ENCODE results near the gene PAN3. TPM values are rescaled to one million over a fixed set of nuclear protein-coding genes. Genes with fewer than 3 reads are reported as not detected.

Gene PAN3
- total RNA-seq, 1 donor from 2014 or later, result 33.9 TPM

DNA sequence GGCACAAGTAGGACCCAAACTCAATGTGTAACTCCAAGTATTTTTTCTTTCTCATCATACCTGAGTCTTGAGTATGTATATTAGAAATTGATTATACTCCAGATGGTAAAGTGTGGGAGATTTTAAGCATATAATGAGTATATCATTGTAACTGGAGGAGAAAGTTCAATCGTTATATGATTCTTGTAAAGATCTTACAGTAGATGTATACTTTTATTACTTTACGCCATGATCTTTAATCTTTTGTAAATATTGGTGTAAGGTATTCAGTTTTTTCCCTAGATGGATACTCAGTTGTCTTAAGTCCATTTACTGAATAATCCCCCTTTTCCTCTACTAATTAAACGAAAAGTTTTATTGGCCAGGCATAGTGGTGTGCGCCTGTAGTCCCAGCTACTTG lies 25.2 kb downstream of the PAN3 start:
- no peaks in the 10 kb centered on the region for H3K27me3 ChIP-seq (ENCODE audit: control insufficient read depth in 3 of 3, insufficient read depth in 3 of 3, low read length in 3 of 3)

DNA sequence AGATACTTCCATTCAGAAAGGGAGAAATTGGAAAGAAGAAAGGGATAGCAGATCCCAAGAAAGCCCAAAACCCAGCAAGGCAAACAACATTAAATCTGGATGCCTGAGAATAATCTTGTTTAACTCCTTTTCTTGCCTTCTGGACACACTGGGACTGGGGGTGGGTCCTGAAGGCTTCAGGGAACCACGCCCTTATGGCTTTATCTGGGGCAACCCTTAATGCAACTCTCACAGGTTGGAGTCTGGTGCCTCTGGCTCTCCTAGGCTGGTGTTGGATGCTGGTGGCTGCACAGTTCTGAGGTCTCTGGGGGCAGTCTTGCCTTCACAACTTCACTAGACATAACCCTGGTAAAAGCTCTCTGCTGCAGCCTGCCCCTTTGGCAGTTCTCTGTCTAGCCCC lies 27.9 kb downstream of the PAN3 start:
- no peaks in the 10 kb centered on the region for H3K27me3 ChIP-seq (ENCODE audit: control insufficient read depth in 3 of 3, insufficient read depth in 3 of 3, low read length in 3 of 3)
- no peaks in the 10 kb centered on the region for H3K9me3 ChIP-seq (ENCODE audit: control insufficient read depth in 3 of 3, low read length in 3 of 3)
- H3K27ac ChIP-seq (ENCODE audit: low read depth, low read length), result no peak overlapping the region
- no peaks in the 10 kb centered on the region for H3K36me3 ChIP-seq (ENCODE audit: control insufficient read depth in 3 of 3, insufficient read depth in 3 of 3, low read length in 3 of 3)
- H3K9ac ChIP-seq (ENCODE audit: low read depth in 1 of 3, low read length in 3 of 3), result no peak overlapping the region
- H3K4me3 ChIP-seq (ENCODE audit: low read length in 3 of 3), result no peak overlapping the region
- peaks cover 4 to 8% (median 5%) of the 10 kb centered on the region in 3 donors for H3K4me1 ChIP-seq (ENCODE audit: control insufficient read depth in 3 of 3, insufficient read depth in 3 of 3, low read length in 3 of 3)

More for the DNA sequence above, 25.2 kb downstream of the PAN3 start:
- H3K36me3 ChIP-seq (ENCODE audit: control insufficient read depth in 3 of 3, insufficient read depth in 3 of 3, low read length in 3 of 3), result no peaks in the 10 kb centered on the region
- no peaks in the 10 kb centered on the region for H3K9me3 ChIP-seq (ENCODE audit: control insufficient read depth in 3 of 3, low read length in 3 of 3)
- no peak overlapping the region for H3K4me3 ChIP-seq (ENCODE audit: low read length in 3 of 3)
- H3K9ac ChIP-seq (ENCODE audit: low read depth in 1 of 3, low read length in 3 of 3), result no peak overlapping the region
- no peak overlapping the region for H3K27ac ChIP-seq (ENCODE audit: low read depth, low read length)
- peaks cover 6 to 10% (median 7%) of the 10 kb centered on the region in 3 donors for H3K4me1 ChIP-seq (ENCODE audit: control insufficient read depth in 3 of 3, insufficient read depth in 3 of 3, low read length in 3 of 3)

DNA sequence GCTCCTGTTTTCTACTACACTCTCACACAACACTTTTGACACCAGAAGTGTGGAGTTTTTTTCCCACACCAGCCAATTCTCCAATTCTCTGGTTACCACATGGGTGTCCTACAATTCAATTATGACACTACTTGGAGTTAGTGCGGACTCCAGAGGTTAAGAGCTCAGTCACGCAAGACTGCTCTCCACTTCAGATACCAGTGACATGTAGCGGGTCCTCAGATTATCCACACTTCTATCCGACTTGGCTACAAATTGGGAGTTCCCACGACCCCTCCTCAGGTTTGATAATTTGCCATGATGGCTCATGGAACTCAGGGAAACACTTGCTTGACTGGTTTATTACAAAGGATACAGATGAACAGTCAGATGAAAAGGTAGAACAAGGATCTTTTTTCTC lies 32.9 kb downstream of the PAN3 start:
- Histone ChIP-seq H3K9ac (ENCODE audit: low read depth in 1 of 3, low read length in 3 of 3) (no peak overlapping the region), H3K9me3 (ENCODE audit: control insufficient read depth in 3 of 3, low read length in 3 of 3) (no peaks in the 10 kb centered on the region), H3K4me1 (ENCODE audit: control insufficient read depth in 3 of 3, insufficient read depth in 3 of 3, low read length in 3 of 3) (no peaks in the 10 kb centered on the region), H3K4me3 (ENCODE audit: low read length in 3 of 3) (no peak overlapping the region), H3K36me3 (ENCODE audit: control insufficient read depth in 3 of 3, insufficient read depth in 3 of 3, low read length in 3 of 3) (peaks cover 0 to 4% (median 2%) of the 10 kb centered on the region in 3 donors), H3K27me3 (ENCODE audit: control insufficient read depth in 3 of 3, insufficient read depth in 3 of 3, low read length in 3 of 3) (no peaks in the 10 kb centered on the region), H3K27ac (ENCODE audit: low read depth, low read length) (no peak overlapping the region)

DNA sequence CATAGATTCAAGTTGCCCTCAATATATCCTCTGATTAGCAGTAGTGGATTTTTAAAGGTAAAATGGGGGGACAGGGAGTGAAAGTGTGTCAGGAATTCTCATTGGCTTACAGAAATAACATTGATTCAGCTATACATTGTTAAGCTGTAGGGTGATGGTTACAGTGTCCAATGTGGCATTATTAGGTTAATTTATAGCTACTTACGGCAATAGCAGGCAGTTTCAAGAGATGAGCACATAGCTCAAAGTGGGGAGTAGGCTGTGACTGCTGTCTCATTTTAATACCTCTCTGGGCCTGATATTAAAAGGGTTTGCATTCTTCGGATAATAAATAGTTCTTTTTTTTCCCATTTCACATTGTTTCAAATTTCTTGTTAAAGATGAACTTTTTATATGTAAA lies 34.6 kb downstream of the PAN3 start:
- no peak overlapping the region for H3K9ac ChIP-seq (ENCODE audit: low read depth in 1 of 3, low read length in 3 of 3)
- H3K27me3 ChIP-seq (ENCODE audit: control insufficient read depth in 3 of 3, insufficient read depth in 3 of 3, low read length in 3 of 3), result no peaks in the 10 kb centered on the region
- H3K4me3 ChIP-seq (ENCODE audit: low read length in 3 of 3), result no peak overlapping the region
- H3K4me1 ChIP-seq (ENCODE audit: control insufficient read depth in 3 of 3, insufficient read depth in 3 of 3, low read length in 3 of 3), result no peaks in the 10 kb centered on the region
- H3K27ac ChIP-seq (ENCODE audit: low read depth, low read length), result no peak overlapping the region
- H3K36me3 ChIP-seq (ENCODE audit: control insufficient read depth in 3 of 3, insufficient read depth in 3 of 3, low read length in 3 of 3), result peaks cover 0 to 7% (median 6%) of the 10 kb centered on the region in 3 donors
- H3K9me3 ChIP-seq (ENCODE audit: control insufficient read depth in 3 of 3, low read length in 3 of 3), result no peaks in the 10 kb centered on the region

DNA sequence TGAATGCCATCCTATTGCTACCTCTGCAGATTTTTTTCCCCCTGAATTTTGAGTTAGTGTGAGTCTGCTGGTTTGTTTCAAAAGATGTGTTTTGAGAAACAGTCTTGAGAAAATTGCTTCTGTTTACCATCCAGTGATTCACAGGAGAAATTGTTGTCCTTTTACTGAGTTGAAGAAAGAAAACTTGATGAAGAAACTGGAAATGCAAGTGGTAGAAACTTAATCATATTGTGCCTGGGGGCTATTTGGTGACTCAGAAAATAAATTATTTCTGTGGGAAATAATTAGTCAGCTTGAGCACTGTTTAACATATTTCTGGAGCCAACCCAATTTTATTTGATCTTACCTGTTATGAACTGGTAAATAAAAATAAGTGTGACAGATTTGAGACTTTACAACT lies 35.4 kb downstream of the PAN3 start:
- Histone ChIP-seq H3K27ac (ENCODE audit: low read depth, low read length) (no peak overlapping the region), H3K9ac (ENCODE audit: low read depth in 1 of 3, low read length in 3 of 3) (no peak overlapping the region), H3K9me3 (ENCODE audit: control insufficient read depth in 3 of 3, low read length in 3 of 3) (no peaks in the 10 kb centered on the region), H3K36me3 (ENCODE audit: control insufficient read depth in 3 of 3, insufficient read depth in 3 of 3, low read length in 3 of 3) (peaks cover 0 to 7% (median 6%) of the 10 kb centered on the region in 3 donors), H3K4me1 (ENCODE audit: control insufficient read depth in 3 of 3, insufficient read depth in 3 of 3, low read length in 3 of 3) (no peaks in the 10 kb centered on the region), H3K4me3 (ENCODE audit: low read length in 3 of 3) (no peak overlapping the region), H3K27me3 (ENCODE audit: control insufficient read depth in 3 of 3, insufficient read depth in 3 of 3, low read length in 3 of 3) (no peaks in the 10 kb centered on the region)

DNA sequence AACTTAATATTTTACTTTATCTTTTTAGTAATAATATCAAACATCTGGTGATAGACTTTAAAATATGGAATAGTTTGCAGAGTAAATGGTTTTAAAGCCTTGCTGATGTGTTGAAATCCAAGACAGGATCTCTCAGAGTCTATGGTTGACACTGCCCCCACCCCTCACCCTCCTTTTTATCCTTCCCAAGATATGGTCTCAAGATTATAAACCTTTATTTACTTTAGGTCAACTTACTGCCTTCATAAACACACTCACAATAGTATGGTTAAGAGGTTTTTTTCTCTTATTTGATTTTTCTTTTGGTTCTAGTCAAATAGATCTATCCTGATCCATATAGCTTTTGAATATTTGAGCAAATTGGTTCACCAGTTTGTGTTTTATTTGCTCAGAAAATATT lies 39.0 kb downstream of the PAN3 start:
- no peak overlapping the region for H3K4me3 ChIP-seq (ENCODE audit: low read length in 3 of 3)
- no peaks in the 10 kb centered on the region for H3K27me3 ChIP-seq (ENCODE audit: control insufficient read depth in 3 of 3, insufficient read depth in 3 of 3, low read length in 3 of 3)
- H3K4me1 ChIP-seq (ENCODE audit: control insufficient read depth in 3 of 3, insufficient read depth in 3 of 3, low read length in 3 of 3), result no peaks in the 10 kb centered on the region
- peaks cover 0 to 7% (median 6%) of the 10 kb centered on the region in 3 donors for H3K36me3 ChIP-seq (ENCODE audit: control insufficient read depth in 3 of 3, insufficient read depth in 3 of 3, low read length in 3 of 3)
- no peak overlapping the region for H3K9ac ChIP-seq (ENCODE audit: low read depth in 1 of 3, low read length in 3 of 3)
- H3K9me3 ChIP-seq (ENCODE audit: control insufficient read depth in 3 of 3, low read length in 3 of 3), result no peaks in the 10 kb centered on the region
- no peak overlapping the region for H3K27ac ChIP-seq (ENCODE audit: low read depth, low read length)

DNA sequence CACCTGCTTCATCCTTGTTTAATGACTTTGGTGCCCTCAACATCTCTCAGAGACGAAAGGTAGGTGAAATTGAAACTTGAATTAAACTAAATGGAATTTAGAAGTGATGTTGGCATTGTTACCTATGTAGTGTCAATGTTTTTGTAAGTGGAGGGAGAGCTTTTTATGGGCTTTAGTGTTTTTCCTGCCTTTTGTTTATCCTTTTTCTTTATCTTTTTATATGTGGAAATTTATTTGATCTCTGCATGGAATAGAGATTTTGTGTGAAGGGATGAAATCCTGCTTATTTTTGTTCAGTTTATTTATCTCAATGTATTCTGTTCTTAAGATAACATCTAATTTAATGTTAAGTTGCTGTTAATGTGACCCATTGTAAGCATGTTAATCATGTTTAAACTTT lies 39.5 kb downstream of the PAN3 start:
- H3K9me3 ChIP-seq (ENCODE audit: control insufficient read depth in 3 of 3, low read length in 3 of 3), result no peaks in the 10 kb centered on the region
- H3K9ac ChIP-seq (ENCODE audit: low read depth in 1 of 3, low read length in 3 of 3), result no peak overlapping the region
- H3K4me1 ChIP-seq (ENCODE audit: control insufficient read depth in 3 of 3, insufficient read depth in 3 of 3, low read length in 3 of 3), result no peaks in the 10 kb centered on the region
- H3K27me3 ChIP-seq (ENCODE audit: control insufficient read depth in 3 of 3, insufficient read depth in 3 of 3, low read length in 3 of 3), result no peaks in the 10 kb centered on the region
- H3K36me3 ChIP-seq (ENCODE audit: control insufficient read depth in 3 of 3, insufficient read depth in 3 of 3, low read length in 3 of 3), result peaks cover 0 to 7% (median 6%) of the 10 kb centered on the region in 3 donors
- H3K27ac ChIP-seq (ENCODE audit: low read depth, low read length), result no peak overlapping the region
- H3K4me3 ChIP-seq (ENCODE audit: low read length in 3 of 3), result no peak overlapping the region

DNA sequence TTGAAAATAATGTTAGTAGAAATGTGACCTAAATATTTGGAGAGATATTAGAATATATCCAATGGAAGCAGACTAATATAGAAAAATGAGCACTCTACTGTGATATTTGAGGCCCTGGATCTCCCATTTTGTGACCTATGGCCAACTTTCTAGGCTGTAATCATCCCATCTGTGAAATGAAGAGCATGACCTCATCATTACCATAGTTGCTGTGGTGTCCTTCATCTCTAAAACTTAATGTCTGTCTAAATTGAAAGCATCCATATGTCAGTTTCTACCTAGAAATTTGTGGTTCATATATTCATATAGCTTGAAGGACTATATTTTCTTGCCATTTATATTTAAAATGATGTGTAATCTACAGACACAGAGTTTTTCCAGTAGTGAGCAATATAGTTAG lies 41.6 kb downstream of the PAN3 start:
- Histone ChIP-seq H3K27ac (ENCODE audit: low read depth, low read length) (no peak overlapping the region), H3K9ac (ENCODE audit: low read depth in 1 of 3, low read length in 3 of 3) (no peak overlapping the region), H3K4me3 (ENCODE audit: low read length in 3 of 3) (no peak overlapping the region), H3K36me3 (ENCODE audit: control insufficient read depth in 3 of 3, insufficient read depth in 3 of 3, low read length in 3 of 3) (peaks cover 0 to 7% (median 6%) of the 10 kb centered on the region in 3 donors), H3K9me3 (ENCODE audit: control insufficient read depth in 3 of 3, low read length in 3 of 3) (no peaks in the 10 kb centered on the region), H3K27me3 (ENCODE audit: control insufficient read depth in 3 of 3, insufficient read depth in 3 of 3, low read length in 3 of 3) (no peaks in the 10 kb centered on the region), H3K4me1 (ENCODE audit: control insufficient read depth in 3 of 3, insufficient read depth in 3 of 3, low read length in 3 of 3) (no peaks in the 10 kb centered on the region)

DNA sequence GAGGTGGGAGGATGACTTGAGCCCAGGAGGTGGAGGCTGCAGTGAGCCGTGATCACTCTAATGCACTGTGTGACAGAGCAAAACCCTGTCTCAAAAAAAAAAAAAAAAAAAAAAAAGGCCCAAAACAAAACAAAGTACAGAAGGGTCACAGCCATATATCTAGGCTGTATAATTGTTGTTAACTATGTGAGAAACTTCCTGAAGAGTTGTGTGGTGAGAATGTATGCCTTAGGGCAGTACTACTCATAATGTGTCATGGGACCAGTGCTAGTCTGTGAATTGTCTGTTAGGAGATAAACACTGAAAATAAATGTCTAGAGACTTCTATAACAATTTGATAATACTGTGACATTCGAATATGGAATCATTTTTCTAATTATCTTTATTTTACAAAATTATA lies 43.1 kb downstream of the PAN3 start:
- H3K27ac ChIP-seq (ENCODE audit: low read depth, low read length), result no peak overlapping the region
- H3K9ac ChIP-seq (ENCODE audit: low read depth in 1 of 3, low read length in 3 of 3), result no peak overlapping the region
- no peaks in the 10 kb centered on the region for H3K9me3 ChIP-seq (ENCODE audit: control insufficient read depth in 3 of 3, low read length in 3 of 3)
- H3K4me1 ChIP-seq (ENCODE audit: control insufficient read depth in 3 of 3, insufficient read depth in 3 of 3, low read length in 3 of 3), result no peaks in the 10 kb centered on the region
- H3K36me3 ChIP-seq (ENCODE audit: control insufficient read depth in 3 of 3, insufficient read depth in 3 of 3, low read length in 3 of 3), result peaks cover 0 to 4% (median 3%) of the 10 kb centered on the region in 3 donors
- no peak overlapping the region for H3K4me3 ChIP-seq (ENCODE audit: low read length in 3 of 3)
- no peaks in the 10 kb centered on the region for H3K27me3 ChIP-seq (ENCODE audit: control insufficient read depth in 3 of 3, insufficient read depth in 3 of 3, low read length in 3 of 3)

DNA sequence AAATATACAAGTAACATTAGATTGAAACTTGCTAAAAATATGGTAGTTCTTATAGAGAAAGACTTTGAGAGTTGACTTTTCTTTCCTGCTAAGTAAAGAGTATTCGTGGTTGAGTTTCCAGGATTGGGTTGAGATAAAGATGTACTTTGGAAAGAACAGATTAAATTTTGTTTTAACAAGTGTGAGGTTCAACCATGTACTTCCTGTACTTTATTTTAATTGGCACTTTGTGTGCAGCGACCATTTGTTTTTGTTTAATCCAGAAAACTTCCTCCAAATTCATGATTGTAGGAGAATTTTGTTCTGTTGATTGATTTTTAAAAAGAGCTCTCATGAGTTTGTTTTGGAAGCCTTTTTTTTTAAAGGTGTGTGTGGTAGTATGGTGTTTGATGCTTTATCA lies 46.9 kb downstream of the PAN3 start:
- H3K4me3 ChIP-seq (ENCODE audit: low read length in 3 of 3), result no peak overlapping the region
- no peak overlapping the region for H3K9ac ChIP-seq (ENCODE audit: low read depth in 1 of 3, low read length in 3 of 3)
- no peaks in the 10 kb centered on the region for H3K36me3 ChIP-seq (ENCODE audit: control insufficient read depth in 3 of 3, insufficient read depth in 3 of 3, low read length in 3 of 3)
- no peaks in the 10 kb centered on the region for H3K9me3 ChIP-seq (ENCODE audit: control insufficient read depth in 3 of 3, low read length in 3 of 3)
- no peaks in the 10 kb centered on the region for H3K4me1 ChIP-seq (ENCODE audit: control insufficient read depth in 3 of 3, insufficient read depth in 3 of 3, low read length in 3 of 3)
- H3K27me3 ChIP-seq (ENCODE audit: control insufficient read depth in 3 of 3, insufficient read depth in 3 of 3, low read length in 3 of 3), result no peaks in the 10 kb centered on the region
- H3K27ac ChIP-seq (ENCODE audit: low read depth, low read length), result no peak overlapping the region

DNA sequence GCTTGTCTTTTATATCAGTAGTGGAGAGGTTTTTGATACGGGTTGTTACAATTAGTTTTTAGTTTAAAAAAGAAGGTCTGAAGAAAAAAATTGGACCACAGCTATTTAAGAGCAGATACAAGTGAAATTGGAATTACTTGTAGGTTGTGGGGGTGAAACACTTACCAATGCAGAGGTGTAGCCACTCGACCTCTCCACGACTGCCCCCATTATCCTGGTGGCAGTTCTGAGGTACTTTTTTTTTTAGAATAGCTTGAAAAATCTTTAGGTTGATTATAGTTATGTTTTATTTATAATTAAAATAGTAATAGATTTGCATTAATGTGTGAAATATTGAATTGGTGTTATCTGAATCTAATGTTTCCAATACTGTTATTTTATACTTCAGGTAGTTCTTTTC lies 60.7 kb downstream of the PAN3 start:
- Histone ChIP-seq H3K4me3 (ENCODE audit: low read length in 3 of 3) (no peak overlapping the region), H3K27me3 (ENCODE audit: control insufficient read depth in 3 of 3, insufficient read depth in 3 of 3, low read length in 3 of 3) (no peaks in the 10 kb centered on the region), H3K9ac (ENCODE audit: low read depth in 1 of 3, low read length in 3 of 3) (no peak overlapping the region), H3K4me1 (ENCODE audit: control insufficient read depth in 3 of 3, insufficient read depth in 3 of 3, low read length in 3 of 3) (no peaks in the 10 kb centered on the region), H3K27ac (ENCODE audit: low read depth, low read length) (no peak overlapping the region), H3K9me3 (ENCODE audit: control insufficient read depth in 3 of 3, low read length in 3 of 3) (no peaks in the 10 kb centered on the region), H3K36me3 (ENCODE audit: control insufficient read depth in 3 of 3, insufficient read depth in 3 of 3, low read length in 3 of 3) (peaks cover 0 to 2% (median 0%) of the 10 kb centered on the region in 3 donors)
